Measurements from ENCODE around the gene GNL2. TPM values are rescaled to one million over a fixed set of nuclear protein-coding genes. Genes with fewer than 3 reads are reported as not detected.
A peak's percentile ranks its signal among the peaks of the same experiment; 100 is the strongest.
"Not testable (repeated sequence)": the region's sequence is repeated elsewhere in the genome, so short reads cannot be mapped to it uniquely, and the experiment has no call there.

Gene GNL2
- total and polyA plus RNA-seq, 2 experiments from 2014 or later, result 39.3 to 65.4 TPM

- Histone ChIP-seq H3K4me1 (ENCODE audit: insufficient read depth) (0 out of 2 replicates have a peak, but pooled peaks cover 6% of the 10 kb centered on the region), H2AFZ (no peak overlapping the region), H3K4me2 (ENCODE audit: unreplicated experiment) (no peak overlapping the region), H3K27me3 (replicated peaks; ENCODE audit: insufficient read depth) (no peaks in the 10 kb centered on the region), H3K27ac (no peak overlapping the region), H3K9me2 (ENCODE audit: insufficient read depth) (no peaks in the 10 kb centered on the region), H4K20me1 (ENCODE audit: insufficient read depth) (no peaks in the 10 kb centered on the region), H3K9ac (no peak overlapping the region), H3K9me3 (ENCODE audit: low read depth) (no peaks in the 10 kb centered on the region), H3F3A (ENCODE audit: insufficient read depth) (peaks cover 9% of the 10 kb centered on the region; the same call in 1 of the 2 replicates), H3K36me3 (ENCODE audit: low read depth) (no peaks in the 10 kb centered on the region), H3K79me2 (ENCODE audit: insufficient read depth) (peaks cover 8% of the 10 kb centered on the region), H3K4me3 (no peak overlapping the region)
- no peak for DNase-seq
- TF ChIP-seq EZH2 (IDR thresholded peaks at IDR 0.05; ENCODE audit: insufficient read depth, poor library complexity, severe bottlenecking) (no peak), EZH2phosphoT487 (IDR thresholded peaks at IDR 0.05; ENCODE audit: insufficient read depth, low read depth) (no peak)
- in situ Hi-C loops (cut with MboI), result no loop called here
- WGBS, 2 experiments (ENCODE audit: low coverage in 1 of 2, low lambda C conversion rate in 2 of 2, missing lambda C conversion rate in 2 of 2), result 57% methylated on average over 5 of the region's 5 CpGs
These were observed 4.2 kb upstream of the GNL2 start for GRCh38 chr1:37599940-37600339.

- H3K4me1 ChIP-seq (ENCODE audit: insufficient read depth), result peaks cover 20% of the 10 kb centered on the region
- H3K4me3 ChIP-seq, result peak overlapping the region; percentile 99
- peak overlapping the region; percentile 98 for H2AFZ ChIP-seq
- 3% methylated on average over 3 of the region's 3 CpGs for WGBS, 2 experiments (ENCODE audit: low coverage in 1 of 2, low lambda C conversion rate in 2 of 2, missing lambda C conversion rate in 2 of 2)
- peak overlapping the region; percentile 94 for H3K9ac ChIP-seq
- H4K20me1 ChIP-seq (ENCODE audit: insufficient read depth), result no peaks in the 10 kb centered on the region
- TF ChIP-seq EZH2 (IDR thresholded peaks at IDR 0.05; ENCODE audit: insufficient read depth, poor library complexity, severe bottlenecking) (no peak), EZH2phosphoT487 (IDR thresholded peaks at IDR 0.05; ENCODE audit: insufficient read depth, low read depth) (no peak)
- no peaks in the 10 kb centered on the region for H3K27me3 ChIP-seq (replicated peaks; ENCODE audit: insufficient read depth)
- in situ Hi-C loops (cut with MboI), result no loop called here
- H3K36me3 ChIP-seq (ENCODE audit: low read depth), result peaks cover 19% of the 10 kb centered on the region
- H3F3A ChIP-seq (ENCODE audit: insufficient read depth), result peaks cover 9% of the 10 kb centered on the region; the same call in 1 of the 2 replicates
- H3K79me2 ChIP-seq (ENCODE audit: insufficient read depth), result peaks cover 45% of the 10 kb centered on the region
- no peaks in the 10 kb centered on the region for H3K9me2 ChIP-seq (ENCODE audit: insufficient read depth)
- H3K9me3 ChIP-seq (ENCODE audit: low read depth), result no peaks in the 10 kb centered on the region
- H3K27ac ChIP-seq, result peak overlapping the region; percentile 96
- no peak for DNase-seq
- peak overlapping the region; percentile 100 for H3K4me2 ChIP-seq (ENCODE audit: unreplicated experiment)
These were observed 488 bp upstream of the GNL2 start for GRCh38 chr1:37596182-37596667.

- peak overlapping the region; percentile 98 for H3K4me2 ChIP-seq (ENCODE audit: unreplicated experiment)
- H3K79me2 ChIP-seq (ENCODE audit: insufficient read depth), result peaks cover 70% of the 10 kb centered on the region
- peak overlapping the region; percentile 99 for H3K4me3 ChIP-seq
These were observed 2.0 kb downstream of the GNL2 start for GRCh38 chr1:37593726-37594125.

GRCh38 chr1:37588939-37589338, 6.8 kb downstream of the GNL2 start:
- no peaks in the 10 kb centered on the region for H3K9me3 ChIP-seq (ENCODE audit: low read depth)
- no peak overlapping the region for H3K9ac ChIP-seq
- no peak overlapping the region for H3K27ac ChIP-seq
- in situ Hi-C loops (cut with MboI), result no loop called here
- H3F3A ChIP-seq (ENCODE audit: insufficient read depth), result 0 out of 2 replicates have a peak, but pooled peaks cover 5% of the 10 kb centered on the region
- no peaks in the 10 kb centered on the region for H3K27me3 ChIP-seq (replicated peaks; ENCODE audit: insufficient read depth)
- TF ChIP-seq EZH2phosphoT487 (IDR thresholded peaks at IDR 0.05; ENCODE audit: insufficient read depth, low read depth), result no peak
- TF ChIP-seq EZH2 (IDR thresholded peaks at IDR 0.05; ENCODE audit: insufficient read depth, poor library complexity, severe bottlenecking), result no peak
- H3K79me2 ChIP-seq (ENCODE audit: insufficient read depth), result peaks cover 96% of the 10 kb centered on the region
- H3K36me3 ChIP-seq (ENCODE audit: low read depth), result peaks cover 70% of the 10 kb centered on the region
- DNase-seq, result no peak
- WGBS, 2 experiments (ENCODE audit: low coverage in 1 of 2, low lambda C conversion rate in 2 of 2, missing lambda C conversion rate in 2 of 2), result 96 to 100% methylated on average over 2 of the region's 2 CpGs
- H3K4me3 ChIP-seq, result no peak overlapping the region
- no peaks in the 10 kb centered on the region for H4K20me1 ChIP-seq (ENCODE audit: insufficient read depth)
- no peak overlapping the region for H2AFZ ChIP-seq
- H3K4me2 ChIP-seq (ENCODE audit: unreplicated experiment), result no peak overlapping the region
- H3K9me2 ChIP-seq (ENCODE audit: insufficient read depth), result no peaks in the 10 kb centered on the region
- peaks cover 4% of the 10 kb centered on the region for H3K4me1 ChIP-seq (ENCODE audit: insufficient read depth)

More at GRCh38 chr1:37593726-37594125, 2.0 kb downstream of the GNL2 start:
- DNase-seq, result no peak
- H3K27ac ChIP-seq, result no peak overlapping the region
- no peaks in the 10 kb centered on the region for H3K9me2 ChIP-seq (ENCODE audit: insufficient read depth)
- no peaks in the 10 kb centered on the region for H3K9me3 ChIP-seq (ENCODE audit: low read depth)
- WGBS, 2 experiments (ENCODE audit: low coverage in 1 of 2, low lambda C conversion rate in 2 of 2, missing lambda C conversion rate in 2 of 2), result 94% methylated on average over 6 of the region's 6 CpGs
- in situ Hi-C loops (cut with MboI), result no loop called here
- H3F3A ChIP-seq (ENCODE audit: insufficient read depth), result peaks cover 9% of the 10 kb centered on the region; the same call in 1 of the 2 replicates
- H4K20me1 ChIP-seq (ENCODE audit: insufficient read depth), result no peaks in the 10 kb centered on the region
- no peaks in the 10 kb centered on the region for H3K27me3 ChIP-seq (replicated peaks; ENCODE audit: insufficient read depth)
- no peak for TF ChIP-seq EZH2phosphoT487 (IDR thresholded peaks at IDR 0.05; ENCODE audit: insufficient read depth, low read depth)
- TF ChIP-seq EZH2 (IDR thresholded peaks at IDR 0.05; ENCODE audit: insufficient read depth, poor library complexity, severe bottlenecking), result no peak
- H3K4me1 ChIP-seq (ENCODE audit: insufficient read depth), result peaks cover 20% of the 10 kb centered on the region
- H3K36me3 ChIP-seq (ENCODE audit: low read depth), result peaks cover 35% of the 10 kb centered on the region
- H3K9ac ChIP-seq, result no peak overlapping the region
- H2AFZ ChIP-seq, result no peak overlapping the region

GRCh38 chr1:37584544-37584943, 11.2 kb downstream of the GNL2 start:
- H2AFZ ChIP-seq; H3K27ac ChIP-seq; DNase-seq; H4K20me1 ChIP-seq (ENCODE audit: insufficient read depth); H3K9me2 ChIP-seq (ENCODE audit: insufficient read depth); H3K4me1 ChIP-seq (ENCODE audit: insufficient read depth); H3K27me3 ChIP-seq (replicated peaks; ENCODE audit: insufficient read depth); H3K4me2 ChIP-seq (ENCODE audit: unreplicated experiment); H3K4me3 ChIP-seq; in situ Hi-C loops (cut with MboI); H3K9ac ChIP-seq; H3K9me3 ChIP-seq (ENCODE audit: low read depth): not testable (repeated sequence)
- 81% methylated on average over 4 of the region's 4 CpGs for WGBS, 2 experiments (ENCODE audit: low coverage in 1 of 2, low lambda C conversion rate in 2 of 2, missing lambda C conversion rate in 2 of 2)
- Histone ChIP-seq H3K36me3 (ENCODE audit: low read depth) (peaks cover 81% of the 10 kb centered on the region), H3F3A (ENCODE audit: insufficient read depth) (peaks cover 26% of the 10 kb centered on the region; the same call in 1 of the 2 replicates), H3K79me2 (ENCODE audit: insufficient read depth) (peaks cover 93% of the 10 kb centered on the region)

Measured in GM23248 (cell line).